PC-3 (cell line): ENCODE data around the gene GLRX5. TPM values are rescaled to one million over a fixed set of nuclear protein-coding genes. Genes with fewer than 3 reads are reported as not detected.

Experiments
- ATAC-seq: fragments of 200-7000 bp; cut with Tn5 transposase; 2 replicates; pipeline ENCODE4 v1.9.1; 2020; ENCODE audit warnings: mild to moderate bottlenecking, moderate library complexity
- BruUV-seq: library from RNA; stranded (reverse); fragments of 400-500 nt; replicated peaks from 2 replicates; lab custom pipeline; 2021; lab: Mats Ljungman, UMichigan
- CTCF ChIA-PET: fragments of 300-600 bp; sonication (Branson Sonifier 250); formaldehyde crosslinking; loops from one replicate; lab custom pipeline; 2022; ENCODE audit warnings: antibody characterized with exemption; lab: Charles Lee
- POLR2A ChIA-PET: fragments of 300-600 bp; sonication (Branson Sonifier 250); formaldehyde crosslinking; loops from one replicate; lab custom pipeline; 2022; ENCODE audit warnings: antibody characterized with exemption; ENCODE audit not compliant: unreplicated experiment; lab: Charles Lee
- DNase-seq: peaks from one replicate; pipeline ENCODE4 v3.0.0-alpha.2; 2015
- H2AFZ ChIP-seq: fragments of 300-600 bp; sonication (generic); 2 replicates; pipeline ENCODE4 v1.6.0; 2016; ENCODE audit warnings: antibody characterized with exemption, low read length
- H3F3A ChIP-seq: fragments of 300-600 bp; sonication (generic); one replicate; pipeline ENCODE4 v1.6.0; 2017; ENCODE audit warnings: antibody characterized with exemption, low read length, control low read depth, mild to moderate bottlenecking; ENCODE audit not compliant: unreplicated experiment
- H3K27ac ChIP-seq: fragments of 300-600 bp; sonication (generic); 2 replicates; pipeline ENCODE4 v1.5.1; 2016; ENCODE audit warnings: mild to moderate bottlenecking, low read length
- H3K27me3 ChIP-seq: fragments of 300-600 bp; sonication (generic); 2 replicates; pipeline ENCODE4 v1.6.1; 2016; ENCODE audit warnings: low read length, mixed read lengths
- H3K36me3 ChIP-seq: fragments of 300-600 bp; sonication (generic); 2 replicates; pipeline ENCODE4 v1.6.1; 2016; ENCODE audit warnings: low read depth, mixed run types, low read length, mixed read lengths
- H3K4me1 ChIP-seq: fragments of 300-600 bp; sonication (generic); 2 replicates; pipeline ENCODE4 v1.5.1; 2016; ENCODE audit warnings: low read length; ENCODE audit not compliant: insufficient read depth
- H3K4me2 ChIP-seq: fragments of 300-600 bp; sonication (generic); 2 replicates; pipeline ENCODE4 v1.6.0; 2016; ENCODE audit warnings: low read length
- H3K4me3 ChIP-seq: fragments of 300-600 bp; sonication (generic); 2 replicates; pipeline ENCODE4 v1.5.1; 2016; ENCODE audit warnings: mild to moderate bottlenecking, low read length, mixed read lengths
- H3K79me2 ChIP-seq: fragments of 300-600 bp; sonication (generic); 2 replicates; pipeline ENCODE4 v1.6.1; 2017; ENCODE audit warnings: low read length, mixed read lengths
- H3K9ac ChIP-seq: fragments of 300-600 bp; sonication (generic); 2 replicates; pipeline ENCODE4 v1.6.0; 2016; ENCODE audit warnings: mild to moderate bottlenecking, low read length
- H3K9me2 ChIP-seq: fragments of 300-600 bp; sonication (generic); replicated peaks from 2 replicates; pipeline ENCODE4 v1.6.1; 2016; ENCODE audit warnings: mixed run types, low read length, mixed read lengths
- H3K9me3 ChIP-seq: fragments of 300-600 bp; sonication (generic); 2 replicates; pipeline ENCODE4 v1.6.1; 2016; ENCODE audit warnings: low read length, mixed read lengths
- H4K20me1 ChIP-seq: fragments of 300-600 bp; sonication (generic); 2 replicates; pipeline ENCODE4 v1.6.1; 2016; ENCODE audit warnings: low read length, mixed read lengths
- CTCF ChIP-seq: fragments of 300-600 bp; sonication (generic); conservative IDR thresholded peaks from 2 replicates; pipeline ENCODE4 v1.5.1; 2017; ENCODE audit warnings: antibody characterized with exemption, low read depth, mild to moderate bottlenecking, low read length
- EZH2 ChIP-seq: fragments of 300-600 bp; sonication (generic); IDR thresholded peaks from one replicate; pipeline ENCODE4 v1.6.1; 2017; ENCODE audit warnings: antibody characterized with exemption, mild to moderate bottlenecking, low read length; ENCODE audit not compliant: unreplicated experiment
- EZH2phosphoT487 ChIP-seq: fragments of 300-600 bp; sonication (generic); IDR thresholded peaks from 2 replicates; pipeline ENCODE4 v1.6.1; 2018; ENCODE audit warnings: mild to moderate bottlenecking, antibody characterized with exemption, low read length, borderline replicate concordance
- intact Hi-C: fragments of 100-400 bp; cut with micrococcal nuclease; formaldehyde crosslinking; loops from 2 replicates; pipeline ENCODE4 v1.9.0; 2023
- total RNA-seq: library from RNA; depleted of rRNA; stranded (reverse); fragments of >200 nt; gene quantifications from 2 replicates; pipeline ENCODE4 v1.2.3, GENCODE V29; 2014

GLRX5 gene
- total RNA-seq, 1 experiment from 2014 or later = 60.0 TPM

- Histone ChIP-seq H3K36me3 (no peaks in the 10 kb centered on the region), H3F3A (no peaks in the 10 kb centered on the region), H3K4me3 (no peak overlapping the region), H3K4me1 (peaks cover 20% of the 10 kb centered on the region), H3K79me2 (no peaks in the 10 kb centered on the region), H3K4me2 (no peak overlapping the region), H4K20me1 (no peaks in the 10 kb centered on the region), H3K27ac (no peak overlapping the region), H3K9ac (no peak overlapping the region), H3K27me3 (no peaks in the 10 kb centered on the region), H2AFZ (no peak overlapping the region), H3K9me2 (no peaks in the 10 kb centered on the region), H3K9me3 (no peaks in the 10 kb centered on the region)
- intact Hi-C loops = no loop called here
- CTCF ChIA-PET = interaction anchor here (0.7 to 0.8 kb wide), 2 partner anchors 17 to 76 kb away, joined by 3 read pairs; no protein-coding TSS in a partner anchor
- no peak for TF ChIP-seq CTCF
- no peak for TF ChIP-seq EZH2phosphoT487
- DNase-seq (no peak), ATAC-seq (no peak)
- BruUV-seq = no TSS peak
- POLR2A ChIA-PET = no interaction called here
Observed at GRCh38 chr14:95518045-95518751, 16.7 kb upstream of the GLRX5 start.

- Histone ChIP-seq H3F3A (no peaks in the 10 kb centered on the region), H3K4me2 (peak overlapping the region; percentile 66), H3K9me2 (no peaks in the 10 kb centered on the region), H3K9me3 (no peaks in the 10 kb centered on the region), H3K27ac (peak overlapping the region; percentile 9; the same call in 1 of the 2 replicates), H4K20me1 (no peaks in the 10 kb centered on the region), H3K79me2 (no peaks in the 10 kb centered on the region), H3K9ac (no peak overlapping the region), H3K4me3 (peak overlapping the region; percentile 16; the same call in 1 of the 2 replicates), H3K27me3 (no peaks in the 10 kb centered on the region), H3K4me1 (peaks cover 26% of the 10 kb centered on the region), H3K36me3 (no peaks in the 10 kb centered on the region), H2AFZ (peak overlapping the region; percentile 54)
- intact Hi-C loops = no loop called here
- peak; percentile 54 for ATAC-seq
- ChIA-PET CTCF (interaction anchor here (1.0 kb wide), 1 partner anchor 77 kb away, joined by 3 read pairs; no protein-coding TSS in a partner anchor), POLR2A (no interaction called here)
- BruUV-seq = no TSS peak
- DNase-seq = peak; percentile 79
- TF ChIP-seq EZH2phosphoT487 (no peak), CTCF (no peak), EZH2 (no peak)
Observed at GRCh38 chr14:95519699-95520098, 15.2 kb upstream of the GLRX5 start.

- DNase-seq (no peak), ATAC-seq (no peak)
- H3F3A ChIP-seq = no peaks in the 10 kb centered on the region
- intact Hi-C loops = no loop called here
- H3K79me2 ChIP-seq = no peaks in the 10 kb centered on the region
- no peaks in the 10 kb centered on the region for H3K27me3 ChIP-seq
- H3K4me2 ChIP-seq = peak overlapping the region; percentile 66
- no peaks in the 10 kb centered on the region for H4K20me1 ChIP-seq
- H3K9me2 ChIP-seq = no peaks in the 10 kb centered on the region
- H3K4me3 ChIP-seq = no peak overlapping the region
- TF ChIP-seq CTCF = no peak
- no peak for TF ChIP-seq EZH2phosphoT487
- no peak for TF ChIP-seq EZH2
- POLR2A ChIA-PET = no interaction called here
- CTCF ChIA-PET = interaction anchor here (1.0 kb wide), 1 partner anchor 78 kb away, joined by 3 read pairs; no protein-coding TSS in a partner anchor
- no peak overlapping the region for H3K27ac ChIP-seq
- no peak overlapping the region for H3K9ac ChIP-seq
- peaks cover 30% of the 10 kb centered on the region for H3K4me1 ChIP-seq
- H3K9me3 ChIP-seq = no peaks in the 10 kb centered on the region
- H2AFZ ChIP-seq = peak overlapping the region; percentile 54
- H3K36me3 ChIP-seq = no peaks in the 10 kb centered on the region
- BruUV-seq = no TSS peak
Observed at GRCh38 chr14:95520346-95520745, 14.5 kb upstream of the GLRX5 start.
